Adrenal gland (tissue), 12 donors: ENCODE data around the gene LAMC3. TPM values are rescaled to one million over a fixed set of nuclear protein-coding genes. Genes with fewer than 3 reads are reported as not detected.
"Not testable (repeated sequence)": the region's sequence is repeated elsewhere in the genome, so short reads cannot be mapped to it uniquely, and the experiment has no call there.

Experiments
- DNase-seq, 7 donors: peaks; one replicate each; pipeline ENCODE4 v3.0.0-alpha.2; 2019 to 2020
- H3K27ac ChIP-seq, 5 donors: fragments of 200-600 bp; sonication (generic) in 4 of 5; 1 replicate in 3 of 5; 2 replicates in 2 of 5; pipeline versions ENCODE4 v1.5.1 to v1.8.0; 2016 to 2020; ENCODE audit warnings: mild to moderate bottlenecking in 1 of 5
- H3K27me3 ChIP-seq: fragments of 200-600 bp; 2 replicates; pipeline ENCODE4 v1.8.0; 2021
- H3K36me3 ChIP-seq, 2 donors: fragments of 200-600 bp; replicated peaks in 1 of 2; 1 replicate in 1 of 2; 2 replicates in 1 of 2; pipeline versions ENCODE4 v1.5.1 to v1.8.0; 2018 to 2022
- H3K4me1 ChIP-seq, 2 donors: fragments of 200-600 bp; replicated peaks in 1 of 2; 1 replicate in 1 of 2; 2 replicates in 1 of 2; pipeline versions ENCODE4 v1.5.1 to v1.8.0; 2018 to 2021
- H3K4me3 ChIP-seq, 4 donors: fragments of 200-600 bp; sonication (generic) in 3 of 4; one replicate each; pipeline ENCODE4 v1.5.1; 2016 to 2018
- H3K9me3 ChIP-seq, 3 donors: fragments of 200-600 bp; sonication (generic) in 1 of 3; replicated peaks in 1 of 3; 1 replicate in 2 of 3; 2 replicates in 1 of 3; pipeline versions ENCODE4 v1.5.1 to v1.8.0; 2016 to 2021
- POLR2A ChIP-seq, 2 donors: fragments of 450-650 bp; IDR thresholded peaks; one replicate each; pipeline ENCODE4 v1.6.1; 2017; ENCODE audit warnings: antibody characterized with exemption in 2 of 2, mild to moderate bottlenecking in 2 of 2, moderate library complexity in 1 of 2
- WGBS, 4 donors: extraction: QIAGEN DNeasy Blood & Tissue Kit in 2 of 4; methylation state at CpG; one replicate each; pipeline versions ENCODE4 v1.1.5 to v1.1.7; 2013 to 2017; 5-methylcytosine and 5-hydroxymethylcytosine counted together
- intact Hi-C, 2 donors: fragments of 100-400 bp; cut with DNase I; formaldehyde crosslinking; loops; one replicate each; pipeline versions ENCODE4 v1.14.1 to v1.15.0; 2022 to 2023
- polyA plus RNA-seq, 3 donors: library from polyadenylated mRNA; stranded (reverse); fragments of 200-250 nt in 2 of 3; fragments of 350-450 nt in 1 of 3; fragmentation: Illumina TruSeq in 1 of 3; extraction: RNeasy Lipid Tissue Mini Kit (QIAGEN cat#74804) in 1 of 3; gene quantifications; one replicate each; pipeline ENCODE4 v1.2.3, GENCODE V29; 2013 to 2014
- total RNA-seq, 9 donors: library from RNA; depleted of rRNA in 4 of 9; stranded (reverse); fragments of >200 nt in 4 of 9; fragments of 120-200 nt in 1 of 9; fragmentation: NEBNext Ultra II Directional in 1 of 9; extraction: Animal tissue kit (Norgen Biotek cat#: 25700) in 1 of 9; gene quantifications; one replicate each; pipeline versions ENCODE4 v1.1.0 to v1.2.4, GENCODE V29; 2013 to 2023
- TF ChIP-seq, protein P1 (sequence below), 6 experiments: fragments of 450-650 bp in 4 of 6; fragments of 200-600 bp in 2 of 6; sonication (generic) in 1 of 6; IDR thresholded peaks; 1 replicate in 5 of 6; 2 replicates in 1 of 6; pipeline versions ENCODE4 v1.5.1 to v1.8.0; 2016 to 2021; ENCODE audit warnings: antibody characterized with exemption in 6 of 6, mild to moderate bottlenecking in 2 of 6, moderate library complexity in 1 of 6
- donor health status: healthy with polysubstance abuse.
- donor health status: Bipolar disorder and iron deficiency.
- donor health status: DM: yes; HTN: yes; CAD: no.
- donor health status: DM: no; HTN: no; CAD: no.
- donor health status: DM: no; HTN: no; CAD: no.
- donor health status: DM: yes; HTN: yes; CAD: no.

The LAMC3 gene
- total and polyA plus RNA-seq, 12 donors, result 3.3 to 125 (median 49.7) TPM

DNA sequence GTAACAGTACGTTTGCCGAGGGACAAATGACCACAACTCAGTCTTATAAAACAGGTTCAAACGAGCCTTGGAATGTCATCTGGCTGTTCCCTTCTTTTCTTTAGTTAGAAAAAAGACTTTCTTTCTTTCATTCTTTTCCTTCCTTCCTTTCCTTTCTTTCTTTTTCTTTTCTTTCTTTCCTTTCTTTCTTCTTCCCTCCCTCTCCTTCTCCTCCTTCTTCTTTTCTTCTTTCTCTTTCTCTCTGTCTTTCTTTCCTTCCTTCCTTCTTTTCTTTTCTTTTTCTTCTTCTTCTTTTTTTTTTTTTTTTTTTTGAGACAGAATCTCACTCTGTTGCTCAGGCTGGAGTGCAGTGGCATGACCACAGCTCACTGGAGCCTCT is 9.7 kb upstream of the LAMC3 start:
- 66 to 77% (median 73%) methylated on average over 3 of the region's 3 CpGs for WGBS, 4 donors
- no peaks in the 10 kb centered on the region for H3K27me3 ChIP-seq
- intact Hi-C loops, result loop anchor here in 1 of 2 donors (5.0 kb wide), 2 partner anchors 127 to 292 kb away; no protein-coding TSS in a partner anchor

DNA sequence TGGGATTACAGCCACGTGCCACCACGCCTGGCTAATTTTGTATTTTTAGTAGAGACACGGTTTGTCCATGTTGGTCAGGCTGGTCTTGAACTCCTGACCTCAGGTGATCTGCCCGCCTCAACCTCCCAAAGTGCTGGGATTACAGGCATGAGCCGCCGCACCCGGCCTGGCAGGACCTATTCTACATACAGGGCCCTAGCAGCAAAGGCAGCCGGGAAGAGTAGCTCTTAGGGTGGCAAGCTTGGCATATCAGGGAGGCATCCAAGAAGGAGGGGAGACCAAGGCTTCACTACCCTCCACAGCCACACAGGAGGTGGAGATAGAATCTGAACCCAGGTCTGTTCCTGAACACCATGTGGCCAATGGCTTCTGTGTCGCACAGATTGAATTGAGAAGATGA is 8.4 kb upstream of the LAMC3 start:
- H3K27me3 ChIP-seq, H3K9me3 ChIP-seq, H3K4me3 ChIP-seq, H3K27ac ChIP-seq, H3K4me1 ChIP-seq, DNase-seq, intact Hi-C loops, H3K36me3 ChIP-seq: not testable (repeated sequence)
- 90 to 92% (median 91%) methylated on average over 2 to 9 of the region's 9 CpGs for WGBS, 4 donors

More for the DNA sequence above, 9.7 kb upstream of the LAMC3 start:
- no peak overlapping the region for H3K4me3 ChIP-seq
- no peaks in the 10 kb centered on the region for H3K9me3 ChIP-seq
- H3K27ac ChIP-seq, result no peak overlapping the region
- no peaks in the 10 kb centered on the region for H3K36me3 ChIP-seq
- DNase-seq, result no peak
- peaks cover 5 to 10% of the 10 kb centered on the region in 2 donors for H3K4me1 ChIP-seq
- no peak for TF ChIP-seq POLR2A (IDR thresholded peaks at IDR 0.05)
- TF ChIP-seq, protein P1, sequence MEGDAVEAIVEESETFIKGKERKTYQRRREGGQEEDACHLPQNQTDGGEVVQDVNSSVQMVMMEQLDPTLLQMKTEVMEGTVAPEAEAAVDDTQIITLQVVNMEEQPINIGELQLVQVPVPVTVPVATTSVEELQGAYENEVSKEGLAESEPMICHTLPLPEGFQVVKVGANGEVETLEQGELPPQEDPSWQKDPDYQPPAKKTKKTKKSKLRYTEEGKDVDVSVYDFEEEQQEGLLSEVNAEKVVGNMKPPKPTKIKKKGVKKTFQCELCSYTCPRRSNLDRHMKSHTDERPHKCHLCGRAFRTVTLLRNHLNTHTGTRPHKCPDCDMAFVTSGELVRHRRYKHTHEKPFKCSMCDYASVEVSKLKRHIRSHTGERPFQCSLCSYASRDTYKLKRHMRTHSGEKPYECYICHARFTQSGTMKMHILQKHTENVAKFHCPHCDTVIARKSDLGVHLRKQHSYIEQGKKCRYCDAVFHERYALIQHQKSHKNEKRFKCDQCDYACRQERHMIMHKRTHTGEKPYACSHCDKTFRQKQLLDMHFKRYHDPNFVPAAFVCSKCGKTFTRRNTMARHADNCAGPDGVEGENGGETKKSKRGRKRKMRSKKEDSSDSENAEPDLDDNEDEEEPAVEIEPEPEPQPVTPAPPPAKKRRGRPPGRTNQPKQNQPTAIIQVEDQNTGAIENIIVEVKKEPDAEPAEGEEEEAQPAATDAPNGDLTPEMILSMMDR (IDR thresholded peaks at IDR 0.05), result no peak

DNA sequence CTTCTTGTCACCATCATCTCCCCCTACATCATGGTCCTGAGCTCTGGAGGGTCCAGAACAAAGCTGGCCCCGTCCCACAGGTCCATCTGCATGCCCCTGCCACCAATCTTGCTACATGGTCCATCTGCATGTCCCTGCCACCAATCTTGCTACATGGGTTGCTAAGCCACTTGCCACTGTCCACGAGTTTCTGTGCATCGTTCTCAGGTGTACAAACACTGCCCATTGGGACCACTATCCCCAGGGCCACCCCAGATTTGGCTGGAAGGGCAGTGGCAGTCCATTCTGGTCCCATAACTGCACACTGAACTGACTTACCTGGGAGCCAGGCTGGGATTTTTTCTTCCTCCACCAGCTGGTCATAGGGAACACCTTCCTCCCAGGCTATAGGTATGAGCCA is 8.0 kb upstream of the LAMC3 start:
- TF ChIP-seq, protein P1 (IDR thresholded peaks at IDR 0.05), result no peak
- no peak for TF ChIP-seq POLR2A (IDR thresholded peaks at IDR 0.05)
- Histone ChIP-seq H3K36me3 (no peaks in the 10 kb centered on the region), H3K27ac (no peak overlapping the region), H3K9me3 (no peaks in the 10 kb centered on the region), H3K4me1 (no peaks in the 10 kb centered on the region), H3K4me3 (no peak overlapping the region), H3K27me3 (no peaks in the 10 kb centered on the region)
- 50 to 68% (median 62%) methylated on average over 2 to 3 of the region's 3 CpGs for WGBS, 4 donors
- intact Hi-C loops, result no loop called here
- DNase-seq, result no peak

DNA sequence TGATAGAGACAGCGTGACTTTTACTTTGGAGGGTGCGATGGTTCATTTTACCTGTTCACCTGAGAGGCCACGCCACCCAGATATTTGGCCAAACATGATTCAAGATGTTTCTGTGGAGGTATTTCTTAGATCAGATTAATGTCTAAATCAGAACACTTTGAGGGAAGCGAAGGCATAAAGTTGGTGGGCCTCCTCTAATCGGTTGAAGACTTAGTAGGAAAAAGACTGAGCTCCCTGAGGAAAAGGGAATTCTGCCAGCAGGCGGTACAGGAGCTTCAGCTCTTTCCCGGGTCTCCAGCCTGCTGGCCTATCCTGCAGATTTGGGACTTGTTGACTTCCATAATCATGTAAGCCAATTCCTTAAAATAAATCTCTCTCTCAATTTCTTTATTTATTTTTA is 7.0 kb upstream of the LAMC3 start:
- TF ChIP-seq, protein P1 (IDR thresholded peaks at IDR 0.05), result no peak
- no peak for TF ChIP-seq POLR2A (IDR thresholded peaks at IDR 0.05)
- Histone ChIP-seq H3K36me3 (no peaks in the 10 kb centered on the region), H3K27ac (no peak overlapping the region), H3K27me3 (no peaks in the 10 kb centered on the region), H3K4me3 (no peak overlapping the region), H3K4me1 (no peaks in the 10 kb centered on the region), H3K9me3 (no peaks in the 10 kb centered on the region)
- intact Hi-C loops, result no loop called here
- WGBS, 4 donors, result 86 to 90% (median 89%) methylated on average over 7 of the region's 7 CpGs
- DNase-seq, result no peak

DNA sequence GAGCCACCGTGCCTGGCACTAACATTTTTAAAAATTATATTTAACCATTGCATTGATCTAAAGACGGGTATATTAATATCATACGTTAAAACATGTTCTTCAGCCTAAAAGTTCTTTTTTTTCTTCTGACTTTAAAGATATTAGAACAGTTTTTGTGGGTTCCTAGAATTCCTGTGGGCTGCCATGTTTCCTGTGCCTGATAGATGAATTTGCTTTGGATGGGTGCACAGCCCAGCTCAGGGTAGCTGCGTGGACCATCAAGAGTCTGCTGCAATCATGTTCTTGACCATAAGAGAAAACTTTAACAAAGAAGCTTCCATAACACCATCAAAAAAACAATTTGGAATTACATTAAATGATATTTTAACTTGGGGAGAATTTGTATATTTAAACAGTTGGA is 2.4 kb upstream of the LAMC3 start:
- H3K27ac ChIP-seq, result no peak overlapping the region
- no peak for TF ChIP-seq POLR2A (IDR thresholded peaks at IDR 0.05)
- TF ChIP-seq, protein P1 (IDR thresholded peaks at IDR 0.05), result no peak
- H3K36me3 ChIP-seq, result no peaks in the 10 kb centered on the region
- WGBS, 4 donors, result 79 to 86% (median 85%) methylated on average over 4 of the region's 4 CpGs
- no peaks in the 10 kb centered on the region for H3K9me3 ChIP-seq
- intact Hi-C loops, result no loop called here
- no peak for DNase-seq
- no peak overlapping the region for H3K4me3 ChIP-seq
- peaks cover 14% of the 10 kb centered on the region for H3K27me3 ChIP-seq
- no peaks in the 10 kb centered on the region for H3K4me1 ChIP-seq
